Measurements from ENCODE around the gene ATP7B. TPM values are rescaled to one million over a fixed set of nuclear protein-coding genes. Genes with fewer than 3 reads are reported as not detected.

ATP7B gene
- total RNA-seq, 1 experiment from 2014 or later, result 11.6 TPM

DNA sequence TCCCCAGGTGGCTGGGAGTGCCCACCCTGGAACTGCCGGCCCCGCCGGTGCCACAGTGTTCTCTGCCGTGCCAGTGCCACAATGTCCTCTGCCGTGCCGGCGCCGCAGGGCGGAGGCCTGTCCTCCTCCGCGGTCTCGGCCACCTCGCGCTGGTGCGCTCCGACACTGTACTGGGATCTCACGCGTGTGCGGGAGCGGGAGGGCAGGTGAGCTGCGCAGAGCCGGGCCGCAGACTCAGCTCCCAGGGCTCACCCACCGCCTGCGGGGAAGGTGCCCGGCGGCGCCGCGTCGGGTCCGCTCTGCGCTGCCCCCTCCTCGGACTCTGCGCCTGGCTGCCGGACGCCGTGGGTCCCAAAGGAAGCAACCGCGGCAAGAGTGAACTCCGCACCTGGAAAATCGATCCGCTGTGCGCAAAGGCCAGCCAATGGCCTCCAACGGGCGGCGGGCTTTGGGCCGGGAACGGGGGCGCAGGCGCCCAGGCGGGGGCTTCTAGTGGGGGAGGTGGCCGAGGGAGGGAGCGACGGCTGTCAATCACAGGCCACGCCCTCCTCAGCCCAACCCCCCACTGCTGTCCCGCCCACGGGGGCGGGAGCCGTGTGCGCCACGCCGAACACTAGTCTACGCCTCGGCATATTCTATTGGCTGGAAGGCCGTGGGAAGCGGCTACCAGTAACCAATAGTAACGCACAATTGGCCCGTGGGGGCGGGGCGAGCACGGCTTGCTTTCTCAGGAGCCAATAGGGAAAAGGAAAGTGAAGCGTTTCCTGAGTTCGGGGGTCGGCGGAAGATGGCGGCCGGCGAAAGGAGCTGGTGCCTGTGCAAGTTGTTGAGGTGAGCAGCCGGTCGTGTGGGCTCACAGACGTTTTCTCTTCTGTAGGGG lies 622 bp upstream of the ATP7B start, which contains the start of gene ALG11 (continued):
- TF ChIP-seq ZNF281 (CRISPR knock-in tag; IDR thresholded peaks at IDR 0.05), result no peak; the same call in 1 of the 2 replicates
- no peak for TF ChIP-seq SOX15 (CRISPR knock-in tag; IDR thresholded peaks at IDR 0.05)
- 0 out of 2 replicates have a peak, but pooled peaks have one; percentile 33 for TF ChIP-seq ETV6 (CRISPR knock-in tag; IDR thresholded peaks at IDR 0.05)
- peak; percentile 45; the same call in 1 of the 2 replicates for TF ChIP-seq FOXP1 (CRISPR knock-in tag; IDR thresholded peaks at IDR 0.05; ENCODE audit: borderline replicate concordance)
- TF ChIP-seq KAT7 (CRISPR knock-in tag; IDR thresholded peaks at IDR 0.05; ENCODE audit: borderline replicate concordance), result no peak; the same call in 1 of the 2 replicates
- TF ChIP-seq, protein P1, sequence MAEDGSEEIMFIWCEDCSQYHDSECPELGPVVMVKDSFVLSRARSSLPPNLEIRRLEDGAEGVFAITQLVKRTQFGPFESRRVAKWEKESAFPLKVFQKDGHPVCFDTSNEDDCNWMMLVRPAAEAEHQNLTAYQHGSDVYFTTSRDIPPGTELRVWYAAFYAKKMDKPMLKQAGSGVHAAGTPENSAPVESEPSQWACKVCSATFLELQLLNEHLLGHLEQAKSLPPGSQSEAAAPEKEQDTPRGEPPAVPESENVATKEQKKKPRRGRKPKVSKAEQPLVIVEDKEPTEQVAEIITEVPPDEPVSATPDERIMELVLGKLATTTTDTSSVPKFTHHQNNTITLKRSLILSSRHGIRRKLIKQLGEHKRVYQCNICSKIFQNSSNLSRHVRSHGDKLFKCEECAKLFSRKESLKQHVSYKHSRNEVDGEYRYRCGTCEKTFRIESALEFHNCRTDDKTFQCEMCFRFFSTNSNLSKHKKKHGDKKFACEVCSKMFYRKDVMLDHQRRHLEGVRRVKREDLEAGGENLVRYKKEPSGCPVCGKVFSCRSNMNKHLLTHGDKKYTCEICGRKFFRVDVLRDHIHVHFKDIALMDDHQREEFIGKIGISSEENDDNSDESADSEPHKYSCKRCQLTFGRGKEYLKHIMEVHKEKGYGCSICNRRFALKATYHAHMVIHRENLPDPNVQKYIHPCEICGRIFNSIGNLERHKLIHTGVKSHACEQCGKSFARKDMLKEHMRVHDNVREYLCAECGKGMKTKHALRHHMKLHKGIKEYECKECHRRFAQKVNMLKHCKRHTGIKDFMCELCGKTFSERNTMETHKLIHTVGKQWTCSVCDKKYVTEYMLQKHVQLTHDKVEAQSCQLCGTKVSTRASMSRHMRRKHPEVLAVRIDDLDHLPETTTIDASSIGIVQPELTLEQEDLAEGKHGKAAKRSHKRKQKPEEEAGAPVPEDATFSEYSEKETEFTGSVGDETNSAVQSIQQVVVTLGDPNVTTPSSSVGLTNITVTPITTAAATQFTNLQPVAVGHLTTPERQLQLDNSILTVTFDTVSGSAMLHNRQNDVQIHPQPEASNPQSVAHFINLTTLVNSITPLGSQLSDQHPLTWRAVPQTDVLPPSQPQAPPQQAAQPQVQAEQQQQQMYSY (CRISPR knock-in tag; IDR thresholded peaks at IDR 0.05), result peak; percentile 30; the same call in 1 of the 2 replicates
- no peak for TF ChIP-seq GTF2I (CRISPR knock-in tag; conservative IDR thresholded peaks at IDR 0.05)
- TF ChIP-seq, protein P2, sequence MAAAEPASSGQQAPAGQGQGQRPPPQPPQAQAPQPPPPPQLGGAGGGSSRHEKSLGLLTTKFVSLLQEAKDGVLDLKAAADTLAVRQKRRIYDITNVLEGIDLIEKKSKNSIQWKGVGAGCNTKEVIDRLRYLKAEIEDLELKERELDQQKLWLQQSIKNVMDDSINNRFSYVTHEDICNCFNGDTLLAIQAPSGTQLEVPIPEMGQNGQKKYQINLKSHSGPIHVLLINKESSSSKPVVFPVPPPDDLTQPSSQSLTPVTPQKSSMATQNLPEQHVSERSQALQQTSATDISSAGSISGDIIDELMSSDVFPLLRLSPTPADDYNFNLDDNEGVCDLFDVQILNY (CRISPR knock-in tag; IDR thresholded peaks at IDR 0.05), result no peak; the same call in 1 of the 2 replicates
- no peak for TF ChIP-seq HMGA2 (CRISPR knock-in tag; IDR thresholded peaks at IDR 0.05)
- TF ChIP-seq, protein P3, sequence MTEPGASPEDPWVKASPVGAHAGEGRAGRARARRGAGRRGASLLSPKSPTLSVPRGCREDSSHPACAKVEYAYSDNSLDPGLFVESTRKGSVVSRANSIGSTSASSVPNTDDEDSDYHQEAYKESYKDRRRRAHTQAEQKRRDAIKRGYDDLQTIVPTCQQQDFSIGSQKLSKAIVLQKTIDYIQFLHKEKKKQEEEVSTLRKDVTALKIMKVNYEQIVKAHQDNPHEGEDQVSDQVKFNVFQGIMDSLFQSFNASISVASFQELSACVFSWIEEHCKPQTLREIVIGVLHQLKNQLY (CRISPR knock-in tag; IDR thresholded peaks at IDR 0.05), result no peak
- 0 out of 2 replicates have a peak, but pooled peaks have one; percentile 62 for TF ChIP-seq CREM (CRISPR knock-in tag; IDR thresholded peaks at IDR 0.05)
- no peak for TF ChIP-seq JUN (CRISPR knock-in tag; IDR thresholded peaks at IDR 0.05)
- no peak for TF ChIP-seq SMAD3 (CRISPR knock-in tag; IDR thresholded peaks at IDR 0.05; ENCODE audit: borderline replicate concordance)
- TF ChIP-seq ZNF671 (CRISPR knock-in tag; IDR thresholded peaks at IDR 0.05), result no peak
- no peak for TF ChIP-seq ATF2 (CRISPR knock-in tag; IDR thresholded peaks at IDR 0.05; ENCODE audit: borderline replicate concordance, low read depth)
- no peak for TF ChIP-seq ESRRA (CRISPR knock-in tag; IDR thresholded peaks at IDR 0.05; ENCODE audit: borderline replicate concordance)
- TF ChIP-seq JAZF1 (CRISPR knock-in tag; IDR thresholded peaks at IDR 0.05), result no peak
- peak; percentile 74; the same call in 1 of the 2 replicates for TF ChIP-seq E2F1 (CRISPR knock-in tag; IDR thresholded peaks at IDR 0.05)
- peak; percentile 60; the same call in 1 of the 2 replicates for TF ChIP-seq NR2C2 (CRISPR knock-in tag; IDR thresholded peaks at IDR 0.05)
- TF ChIP-seq, protein P4, sequence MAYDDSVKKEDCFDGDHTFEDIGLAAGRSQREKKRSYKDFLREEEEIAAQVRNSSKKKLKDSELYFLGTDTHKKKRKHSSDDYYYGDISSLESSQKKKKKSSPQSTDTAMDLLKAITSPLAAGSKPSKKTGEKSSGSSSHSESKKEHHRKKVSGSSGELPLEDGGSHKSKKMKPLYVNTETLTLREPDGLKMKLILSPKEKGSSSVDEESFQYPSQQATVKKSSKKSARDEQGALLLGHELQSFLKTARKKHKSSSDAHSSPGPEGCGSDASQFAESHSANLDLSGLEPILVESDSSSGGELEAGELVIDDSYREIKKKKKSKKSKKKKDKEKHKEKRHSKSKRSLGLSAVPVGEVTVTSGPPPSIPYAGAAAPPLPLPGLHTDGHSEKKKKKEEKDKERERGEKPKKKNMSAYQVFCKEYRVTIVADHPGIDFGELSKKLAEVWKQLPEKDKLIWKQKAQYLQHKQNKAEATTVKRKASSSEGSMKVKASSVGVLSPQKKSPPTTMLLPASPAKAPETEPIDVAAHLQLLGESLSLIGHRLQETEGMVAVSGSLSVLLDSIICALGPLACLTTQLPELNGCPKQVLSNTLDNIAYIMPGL (CRISPR knock-in tag; IDR thresholded peaks at IDR 0.05), result peak; percentile 63; the same call in 1 of the 2 replicates
- TF ChIP-seq ATF1 (CRISPR knock-in tag; IDR thresholded peaks at IDR 0.05), result no peak
- TF ChIP-seq NFYB (CRISPR knock-in tag; conservative IDR thresholded peaks at IDR 0.05; ENCODE audit: low read depth), result peak; percentile 85
- no peak for TF ChIP-seq NR1H2 (CRISPR knock-in tag; IDR thresholded peaks at IDR 0.05)
- no peak for TF ChIP-seq SMAD4 (CRISPR knock-in tag; IDR thresholded peaks at IDR 0.05)
